Aorta (tissue), 5 donors: ENCODE results near the gene COL5A2. TPM values are rescaled to one million over a fixed set of nuclear protein-coding genes. Genes with fewer than 3 reads are reported as not detected.

Source experiments
- ATAC-seq: fragments of 200-7000 bp; cut with Tn5 transposase; one replicate; pipeline ENCODE4 v1.9.1; 2022; ENCODE audit warnings: moderate library complexity; ENCODE audit not compliant: low FRiP score
- DNase-seq, 2 donors: peaks; one replicate each; pipeline ENCODE4 v3.0.0-alpha.2; 2020
- H3K27ac ChIP-seq, 2 donors: one replicate each; pipeline ENCODE4 v1.5.1; 2013; ENCODE audit warnings: low read length in 2 of 2, mild to moderate bottlenecking in 2 of 2, moderate library complexity in 2 of 2, control low read depth in 1 of 2, inconsistent platforms in 1 of 2, low read depth in 1 of 2
- H3K27me3 ChIP-seq, 2 donors: one replicate each; pipeline ENCODE4 v1.6.1; 2013; ENCODE audit warnings: control low read depth in 1 of 2, low read length in 1 of 2, mild to moderate bottlenecking in 1 of 2, moderate library complexity in 1 of 2; ENCODE audit not compliant: insufficient read depth in 2 of 2, control insufficient read depth in 1 of 2
- H3K36me3 ChIP-seq, 2 donors: one replicate each; pipeline ENCODE4 v1.6.1; 2013; ENCODE audit warnings: control low read depth in 1 of 2, low read length in 1 of 2, mild to moderate bottlenecking in 1 of 2; ENCODE audit not compliant: insufficient read depth in 2 of 2, control insufficient read depth in 1 of 2
- H3K4me1 ChIP-seq, 2 donors: one replicate each; pipeline ENCODE4 v1.6.1; 2013; ENCODE audit warnings: low read length in 2 of 2, control low read depth in 1 of 2, mild to moderate bottlenecking in 1 of 2, moderate library complexity in 1 of 2; ENCODE audit not compliant: insufficient read depth in 2 of 2, control insufficient read depth in 1 of 2
- H3K4me3 ChIP-seq, 2 donors: one replicate each; pipeline ENCODE4 v1.5.1; 2013; ENCODE audit warnings: low read length in 2 of 2, control low read depth in 1 of 2, mild to moderate bottlenecking in 1 of 2
- H3K9me3 ChIP-seq: one replicate; pipeline ENCODE4 v1.6.1; 2013; ENCODE audit warnings: mild to moderate bottlenecking, low read length; ENCODE audit not compliant: control insufficient read depth
- WGBS, 2 donors: extraction: QIAGEN DNeasy Blood & Tissue Kit; methylation state at CpG; one replicate each; pipeline ENCODE4 v1.1.7; 2013; 5-methylcytosine and 5-hydroxymethylcytosine counted together
- intact Hi-C, 2 donors: fragments of 100-400 bp; cut with DNase I; formaldehyde crosslinking; loops; one replicate each; pipeline versions ENCODE4 v1.14.2 to v1.15.0; 2022
- long read RNA-seq, 2 donors: library from polyadenylated mRNA; unstranded; transcript quantifications; one replicate each; pipeline ENCODE4 v2.0.0, GENCODE V29; 2020 to 2021
- polyA plus RNA-seq, 2 donors: library from polyadenylated mRNA; stranded (reverse); fragments of 200-250 nt; gene quantifications; one replicate each; pipeline ENCODE4 v1.2.3, GENCODE V29; 2013
- total RNA-seq, 2 donors: library from RNA; stranded (reverse); fragmentation: NEBNext Ultra II Directional; extraction: Animal tissue kit (Norgen Biotek cat#: 25700); gene quantifications; one replicate each; pipeline ENCODE4 v1.2.1, GENCODE V29; 2021
- donor health status: healthy with polysubstance abuse.
- donor health status: Bipolar disorder and iron deficiency.
- donor health status: DM: no; HTN: no; CAD: no.
- donor health status: DM: no; HTN: no; CAD: no.
- donor health status: DM: yes; HTN: yes; CAD: no.

The COL5A2 gene
- 100 to 1,000 TPM in 1 of 2 donors, 10 to 100 TPM in 1; 81.0 to 115 TPM for total RNA-seq
- polyA plus RNA-seq: 100 to 1,000 TPM in 1 of 2 donors, 10 to 100 TPM in 1; 13.3 to 131 TPM
- long read RNA-seq, donor 1, partial matches to known transcripts: 67 of 75 reads
- long read RNA-seq, donor 1, other reads (novel, unspliced or antisense): 8 of 75 reads
- long read RNA-seq, donor 2, full-length matches to known transcripts: 5 of 79 reads
- long read RNA-seq, donor 2, partial matches to known transcripts: 50 of 79 reads
- long read RNA-seq, donor 2, other reads (novel, unspliced or antisense): 24 of 79 reads

DNA sequence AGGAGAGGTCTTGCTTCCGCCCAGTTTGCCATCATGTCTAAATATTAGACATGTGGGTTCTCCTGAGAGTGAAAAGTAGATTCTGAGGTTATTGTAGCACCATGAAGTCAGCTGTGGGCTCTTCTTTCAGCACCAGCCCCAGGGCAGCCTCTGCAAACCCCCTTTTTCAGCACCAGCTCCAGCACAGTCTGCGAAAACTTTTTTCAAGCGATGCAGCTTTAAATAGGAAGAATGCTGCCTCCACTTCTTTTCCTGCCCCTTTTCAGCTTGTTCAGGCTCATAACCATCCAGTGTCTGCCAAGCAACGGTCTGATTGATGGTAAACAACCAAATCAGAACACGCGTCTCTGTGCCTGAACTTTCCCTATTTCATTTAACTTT lies at the start of gene COL5A2:
Gene COL5A2 (minus strand): TSS at position 192 of the 381 bp plus-strand sequence. CDS start 157 bp downstream, at position 35.
- Histone ChIP-seq H3K4me1 (no peaks in the 10 kb centered on the region), H3K27me3 (no peaks in the 10 kb centered on the region), H3K9me3 (no peaks in the 10 kb centered on the region), H3K4me3 (peak within 1 kb of the TSS; percentile 100), H3K36me3 (no peaks in the 10 kb centered on the region), H3K27ac (peak within 1 kb of the TSS; percentile 67 to 85)
- peak; percentile 49 to 75 for DNase-seq
- ATAC-seq: peak; percentile 91
- intact Hi-C loops: loop anchor here (2.0 to 10.0 kb wide), 3 partner anchors 65 to 165 kb away; no protein-coding TSS in a partner anchor
- WGBS, 2 donors: 1% methylated on average over 6 of the region's 6 CpGs

DNA sequence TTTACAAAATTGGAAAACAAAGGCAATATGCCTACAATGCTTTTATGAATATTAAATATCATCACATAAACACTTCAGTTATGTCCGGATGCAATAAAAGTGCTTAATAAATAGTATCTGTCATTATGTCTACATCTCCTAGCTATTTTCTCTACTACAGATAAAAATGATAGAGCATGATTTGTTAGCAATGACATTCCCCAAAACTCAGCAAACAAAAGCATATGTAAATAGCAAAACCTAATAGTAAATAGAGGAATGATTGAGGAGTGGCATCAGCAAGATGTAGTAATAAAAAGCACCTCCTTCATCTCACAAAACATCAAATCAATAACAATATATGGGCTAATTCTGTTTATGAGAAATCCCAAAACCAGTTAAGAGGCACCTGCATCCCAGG lies 46.5 kb upstream of the COL5A2 start:
- Histone ChIP-seq H3K27ac (no peak overlapping the region), H3K4me1 (no peaks in the 10 kb centered on the region), H3K9me3 (no peaks in the 10 kb centered on the region), H3K4me3 (no peak overlapping the region), H3K36me3 (no peaks in the 10 kb centered on the region), H3K27me3 (no peaks in the 10 kb centered on the region)
- WGBS, 2 donors: 94 to 98% methylated on average over 1 of the region's 1 CpG
- DNase-seq (no peak), ATAC-seq (no peak)
- intact Hi-C loops: loop anchor here in 1 of 2 donors (5.0 kb wide), 1 partner anchor 41 kb away; no protein-coding TSS in a partner anchor

DNA sequence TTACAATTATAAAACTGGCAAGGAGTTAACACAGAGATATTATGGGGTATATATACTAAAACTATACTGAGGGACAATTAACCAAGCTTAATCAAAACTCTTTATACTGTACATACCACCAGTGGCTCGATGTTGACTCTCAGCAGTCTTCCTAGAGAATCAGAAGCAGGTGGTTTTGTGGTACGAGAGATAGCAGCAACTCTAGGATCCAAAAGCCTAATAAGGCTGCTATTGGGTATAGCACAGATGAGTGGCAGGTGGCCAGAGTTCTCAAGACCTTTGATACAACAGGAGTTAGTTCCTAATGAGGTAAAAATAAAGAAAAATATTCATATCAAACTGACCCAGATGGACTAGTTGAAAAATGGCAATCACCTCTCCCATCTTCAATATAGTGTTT lies 45.5 kb upstream of the COL5A2 start:
- WGBS, 2 donors: 85 to 93% methylated on average over 2 of the region's 2 CpGs
- Histone ChIP-seq H3K27me3 (no peaks in the 10 kb centered on the region), H3K4me3 (no peak overlapping the region), H3K9me3 (no peaks in the 10 kb centered on the region), H3K4me1 (no peaks in the 10 kb centered on the region), H3K27ac (no peak overlapping the region), H3K36me3 (no peaks in the 10 kb centered on the region)
- DNase-seq (no peak), ATAC-seq (no peak)
- intact Hi-C loops: loop anchor here in 1 of 2 donors (5.0 kb wide), 1 partner anchor 42 kb away; no protein-coding TSS in a partner anchor

DNA sequence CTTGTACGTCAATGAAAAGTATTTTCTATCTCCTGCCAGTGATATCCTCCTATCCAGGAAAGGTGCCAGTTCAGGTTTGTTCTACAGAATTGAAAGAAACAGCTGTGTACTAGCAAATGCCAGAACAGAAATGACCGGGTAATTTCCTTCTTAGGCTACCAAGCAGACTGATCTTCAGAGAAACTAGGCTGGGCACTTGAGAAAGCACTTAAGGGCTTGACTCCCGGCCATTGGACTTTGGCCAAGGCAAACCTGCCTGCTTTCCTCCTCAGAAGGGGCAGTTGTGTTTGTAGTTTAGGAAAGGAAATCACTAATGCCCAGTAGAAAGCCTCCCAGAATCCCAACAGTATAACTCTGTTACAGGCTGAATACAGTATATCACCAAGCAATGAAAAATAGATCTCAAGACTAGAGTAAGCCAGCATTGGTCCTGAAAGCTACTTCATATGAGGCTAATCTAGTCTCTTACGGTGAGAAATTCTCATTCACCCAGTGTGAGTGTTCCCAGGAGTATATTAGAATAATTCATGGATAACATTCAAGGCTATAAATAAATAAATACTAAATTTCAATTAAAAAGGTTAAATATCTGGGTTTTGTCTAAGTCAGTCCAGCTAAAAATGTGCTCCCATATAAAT lies 43.0 kb upstream of the COL5A2 start:
- H3K36me3 ChIP-seq: no peaks in the 10 kb centered on the region
- no peaks in the 10 kb centered on the region for H3K9me3 ChIP-seq
- intact Hi-C loops: no loop called here
- H3K27me3 ChIP-seq: no peaks in the 10 kb centered on the region
- 6 to 13% methylated on average over 4 of the region's 4 CpGs for WGBS, 2 donors
- peak overlapping the region; percentile 48 to 67 for H3K27ac ChIP-seq
- peak; percentile 76 to 77 for DNase-seq
- H3K4me3 ChIP-seq: no peak overlapping the region
- peak; percentile 33 for ATAC-seq
- no peaks in the 10 kb centered on the region for H3K4me1 ChIP-seq

DNA sequence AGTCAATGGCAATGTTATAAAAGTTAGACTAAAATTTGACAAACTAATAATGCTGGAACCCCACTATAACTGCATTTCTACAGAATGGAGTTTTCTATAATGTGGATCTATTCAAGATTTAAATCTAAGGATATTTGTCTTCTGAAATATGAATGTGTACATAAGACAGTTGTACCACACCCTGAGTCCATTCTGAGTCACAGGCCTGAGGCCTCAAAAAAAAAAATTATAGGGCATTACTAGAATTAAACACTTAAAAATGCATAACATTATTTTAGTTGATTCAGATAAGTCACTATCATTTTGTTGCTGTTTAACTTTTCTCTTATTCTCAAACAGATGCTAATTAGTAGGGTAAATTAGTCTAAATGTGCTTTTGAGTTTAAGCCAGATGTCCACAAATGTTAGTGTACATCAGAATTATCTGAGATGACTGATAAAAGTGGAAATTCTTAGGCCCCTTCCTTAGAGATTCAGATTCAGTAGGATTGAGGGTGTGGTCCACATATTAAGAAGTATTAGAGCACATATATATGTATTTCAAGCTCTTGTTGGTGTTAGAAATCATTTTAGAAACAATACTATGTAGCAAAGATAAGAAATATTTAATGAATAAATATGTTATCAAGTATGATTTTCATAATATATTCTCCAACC lies 42.4 kb upstream of the COL5A2 start:
- H3K4me3 ChIP-seq: no peak overlapping the region
- no peak for DNase-seq

DNA sequence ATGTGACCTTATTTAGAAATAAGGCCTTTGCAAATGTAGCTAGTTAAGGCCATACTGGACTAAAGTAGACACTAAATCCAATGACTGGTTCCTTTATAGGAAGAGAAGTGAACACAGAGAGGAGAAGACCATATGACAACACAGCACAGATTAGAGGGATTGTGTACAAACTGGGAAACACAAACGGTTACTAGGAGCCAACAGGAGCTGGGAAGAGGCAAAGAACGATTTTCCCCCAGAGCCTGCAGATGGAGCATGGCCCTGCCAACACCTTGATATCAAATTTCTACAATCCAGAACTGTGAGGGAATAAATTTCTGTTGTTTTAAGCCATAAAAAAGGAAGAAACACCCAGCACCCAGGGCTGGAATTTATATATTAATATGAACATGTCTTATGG lies 38.7 kb upstream of the COL5A2 start:
- ATAC-seq: no peak
- Histone ChIP-seq H3K27ac (no peak overlapping the region), H3K4me1 (no peaks in the 10 kb centered on the region), H3K36me3 (no peaks in the 10 kb centered on the region), H3K9me3 (no peaks in the 10 kb centered on the region), H3K27me3 (no peaks in the 10 kb centered on the region), H3K4me3 (no peak overlapping the region)
- no peak for DNase-seq
- intact Hi-C loops: no loop called here
- WGBS, 2 donors: 43 to 52% methylated on average over 2 of the region's 2 CpGs

More for the DNA sequence above, 42.4 kb upstream of the COL5A2 start:
- intact Hi-C loops: no loop called here
- Histone ChIP-seq H3K36me3 (no peaks in the 10 kb centered on the region), H3K27me3 (no peaks in the 10 kb centered on the region), H3K4me1 (no peaks in the 10 kb centered on the region), H3K27ac (peak overlapping the region in 1 of 2 donors; percentile 67), H3K9me3 (no peaks in the 10 kb centered on the region)
- ATAC-seq: no peak

DNA sequence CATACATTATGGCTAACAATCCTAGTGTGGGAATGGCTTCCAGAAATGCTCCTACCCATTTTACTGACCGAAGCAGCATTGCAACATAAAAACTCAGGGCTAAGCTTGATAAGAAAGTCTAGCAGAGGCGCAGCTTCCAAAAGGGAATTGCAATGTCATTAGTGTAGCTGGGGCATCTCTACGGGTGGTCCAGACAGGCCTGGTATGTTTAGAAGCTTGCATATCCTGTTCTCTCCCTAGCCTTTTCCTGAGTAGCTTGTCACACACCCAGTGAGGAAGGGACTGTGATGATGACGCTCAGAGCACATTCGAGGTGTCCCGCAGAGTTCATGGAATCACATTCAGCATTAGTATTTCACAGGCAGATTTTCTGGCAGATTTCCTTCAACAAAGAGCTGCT lies 38.0 kb upstream of the COL5A2 start:
- ATAC-seq (peak; percentile 67), DNase-seq (peak in 1 of 2 donors; percentile 42)
- Histone ChIP-seq H3K27ac (no peak overlapping the region), H3K36me3 (no peaks in the 10 kb centered on the region), H3K9me3 (no peaks in the 10 kb centered on the region), H3K4me3 (no peak overlapping the region), H3K4me1 (no peaks in the 10 kb centered on the region), H3K27me3 (no peaks in the 10 kb centered on the region)
- intact Hi-C loops: no loop called here
- WGBS, 2 donors: 61 to 64% methylated on average over 6 of the region's 6 CpGs

DNA sequence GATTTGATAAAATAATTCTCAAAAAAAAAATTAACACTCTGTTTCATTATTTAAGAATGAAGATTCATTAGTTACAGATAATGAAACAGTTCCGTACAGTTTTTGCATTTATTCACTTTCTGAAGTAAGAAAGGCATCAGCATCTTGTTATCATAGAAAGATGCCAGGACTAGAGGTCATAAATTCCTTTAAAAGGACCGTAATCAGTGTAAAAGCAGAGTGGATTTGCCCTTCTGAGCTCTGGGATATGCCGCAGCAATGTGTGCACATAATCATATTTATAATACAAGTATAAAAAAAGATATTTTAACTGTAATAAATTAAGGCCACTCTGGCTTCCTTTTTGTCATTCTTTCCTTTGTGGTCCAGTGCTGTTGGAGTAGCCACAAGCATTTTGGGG lies 37.5 kb upstream of the COL5A2 start:
- H3K4me3 ChIP-seq: no peak overlapping the region
- no peaks in the 10 kb centered on the region for H3K36me3 ChIP-seq
- H3K27me3 ChIP-seq: no peaks in the 10 kb centered on the region
- no peaks in the 10 kb centered on the region for H3K4me1 ChIP-seq
- WGBS, 2 donors: 83 to 84% methylated on average over 3 of the region's 3 CpGs
- no peak overlapping the region for H3K27ac ChIP-seq
- no peak for ATAC-seq
- intact Hi-C loops: no loop called here
- no peaks in the 10 kb centered on the region for H3K9me3 ChIP-seq
- no peak for DNase-seq
